Sigmoid colon (tissue), 7 donors: ENCODE results near the gene BRD4. TPM values are rescaled to one million over a fixed set of nuclear protein-coding genes. Genes with fewer than 3 reads are reported as not detected.

Source experiments
- DNase-seq: peaks from one replicate; pipeline ENCODE4 v3.0.0-alpha.2; 2019
- H3K27ac ChIP-seq, 4 donors: fragments of 200-600 bp; sonication (generic); one replicate each; pipeline ENCODE4 v1.5.1; 2016 to 2019; ENCODE audit warnings: mild to moderate bottlenecking in 1 of 4
- H3K27me3 ChIP-seq, 3 donors: fragments of 200-600 bp; sonication (generic); one replicate each; pipeline ENCODE4 v1.5.1; 2019; ENCODE audit warnings: mild to moderate bottlenecking in 1 of 3
- H3K36me3 ChIP-seq, 4 donors: fragments of 200-600 bp; sonication (generic); one replicate each; pipeline ENCODE4 v1.5.1; 2016 to 2019
- H3K4me1 ChIP-seq, 4 donors: fragments of 200-600 bp; sonication (generic); one replicate each; pipeline ENCODE4 v1.5.1; 2017 to 2019
- H3K4me3 ChIP-seq, 4 donors: fragments of 200-600 bp; sonication (generic); one replicate each; pipeline ENCODE4 v1.5.1; 2017 to 2019; ENCODE audit warnings: mild to moderate bottlenecking in 2 of 4, moderate library complexity in 1 of 4
- H3K9me3 ChIP-seq, 4 donors: fragments of 200-600 bp in 3 of 4; sonication (generic) in 3 of 4; one replicate each; pipeline versions ENCODE4 v1.5.1 to v1.6.1; 2013 to 2019
- EP300 ChIP-seq, 4 donors: sonication (generic); formaldehyde crosslinking; IDR thresholded peaks; one replicate each; pipeline ENCODE4 v1.6.1; 2017; ENCODE audit warnings: antibody characterized with exemption in 4 of 4
- POLR2A ChIP-seq, 2 donors: fragments of 450-650 bp; IDR thresholded peaks; one replicate each; pipeline ENCODE4 v1.6.1; 2016; ENCODE audit warnings: antibody characterized with exemption in 2 of 2, mild to moderate bottlenecking in 2 of 2, moderate library complexity in 2 of 2
- POLR2AphosphoS5 ChIP-seq, 4 donors: sonication (generic); formaldehyde crosslinking; IDR thresholded peaks; one replicate each; pipeline ENCODE4 v1.6.1; 2017; ENCODE audit warnings: antibody characterized with exemption in 4 of 4
- WGBS, 2 donors: extraction: QIAGEN DNeasy Blood & Tissue Kit; methylation state at CpG; one replicate each; pipeline ENCODE4 v1.1.7; 2013; 5-methylcytosine and 5-hydroxymethylcytosine counted together
- intact Hi-C: fragments of 100-400 bp; cut with DNase I; formaldehyde crosslinking; loops from one replicate; pipeline ENCODE4 v1.15.1; 2023
- polyA plus RNA-seq, 3 donors: library from polyadenylated mRNA; stranded (reverse); fragments of 200-250 nt; gene quantifications; one replicate each; pipeline ENCODE4 v1.2.3, GENCODE V29; 2013
- total RNA-seq, 4 donors: library from RNA; depleted of rRNA; stranded (reverse); fragments of >200 nt; gene quantifications; one replicate each; pipeline ENCODE4 v1.1.0, GENCODE V29; 2016
- TF ChIP-seq, protein P1 (sequence below), 4 experiments: fragments of 450-650 bp in 3 of 4; fragments of 200-600 bp in 1 of 4; IDR thresholded peaks; one replicate each; pipeline ENCODE4 v1.5.1; 2016 to 2019; ENCODE audit warnings: antibody characterized with exemption in 4 of 4, mild to moderate bottlenecking in 3 of 4, moderate library complexity in 2 of 4
- donor health status: healthy with polysubstance abuse.
- donor health status: Bipolar disorder and iron deficiency.
- donor health status: healthy.

BRD4 gene
- total and polyA plus RNA-seq, 7 donors, result 9.0 to 43.8 (median 20.1) TPM

DNA sequence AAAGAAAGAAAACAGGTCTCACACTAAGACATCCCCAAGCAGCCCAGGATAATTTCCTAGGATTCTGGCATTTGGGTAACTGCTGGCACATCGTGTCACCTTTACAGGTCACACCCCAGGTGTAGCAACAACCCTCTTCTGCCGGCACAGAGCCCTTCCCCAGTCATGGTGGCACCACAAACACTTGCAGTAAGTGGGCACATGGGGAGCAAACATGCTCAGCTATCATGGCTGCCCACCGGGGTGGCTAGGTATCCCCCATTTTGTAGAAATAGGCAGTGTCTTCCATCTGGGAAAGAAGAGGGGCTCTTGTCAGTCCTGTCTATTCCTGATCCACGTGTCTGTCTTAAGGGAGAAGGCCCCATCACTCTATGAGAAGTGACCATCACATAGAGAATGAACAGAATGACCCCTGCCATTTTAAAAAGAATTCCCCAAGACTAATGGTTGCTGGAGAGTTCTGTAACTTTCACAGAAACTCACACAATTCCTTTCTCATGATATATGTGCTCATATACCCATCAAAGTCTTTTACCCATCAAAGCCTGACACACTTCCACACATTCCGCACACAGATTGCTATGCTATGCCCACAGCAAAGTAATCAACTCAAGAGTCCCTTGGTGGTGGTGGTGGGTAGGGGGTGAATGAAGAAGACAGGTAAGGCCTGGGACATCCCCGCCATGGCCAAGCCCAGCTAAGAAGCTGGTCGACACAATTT lies 33.3 kb downstream of the BRD4 start:
- no peak overlapping the region for H3K4me3 ChIP-seq
- 79 to 83% methylated on average over 7 of the region's 7 CpGs for WGBS, 2 donors

DNA sequence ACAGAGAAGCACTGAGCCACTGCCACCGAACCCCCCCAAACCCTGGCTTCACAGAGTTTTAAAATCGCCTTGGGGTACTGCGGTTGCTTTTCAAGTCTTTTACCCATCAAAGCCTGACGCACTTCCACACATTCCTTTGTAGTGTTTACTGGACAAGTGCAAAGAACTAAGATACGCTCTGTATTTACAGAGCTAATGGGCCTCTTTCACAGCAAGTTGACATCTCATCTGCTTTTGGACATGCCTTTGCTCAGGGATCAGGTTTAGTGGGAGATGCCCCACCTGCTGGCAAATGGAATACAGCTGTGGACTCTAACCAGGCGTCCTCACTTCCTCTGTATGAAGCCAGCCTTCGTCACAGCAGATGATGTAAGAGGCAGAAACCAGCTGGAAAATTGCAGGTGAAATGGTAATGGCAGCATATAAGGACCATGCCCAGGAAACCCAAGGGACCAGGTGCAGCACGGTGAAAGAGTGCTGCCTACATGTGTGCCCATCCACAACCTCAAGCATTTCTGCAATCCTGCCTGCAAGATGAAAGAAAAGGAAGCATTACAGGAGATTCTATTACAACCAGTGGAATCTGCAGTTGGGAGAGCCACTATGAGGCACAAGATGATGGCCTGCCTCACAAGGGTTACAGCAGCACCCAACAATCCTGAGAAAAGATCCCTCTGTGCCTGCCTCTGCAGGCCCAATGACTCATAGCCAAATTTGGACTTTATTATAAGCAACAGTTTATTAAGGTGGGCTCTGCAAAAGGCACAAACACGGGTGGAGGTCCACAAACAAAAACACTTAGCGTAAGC lies 34.7 kb downstream of the BRD4 start:
- TF ChIP-seq EP300 (IDR thresholded peaks at IDR 0.05), result peak in 1 of 4 donors; percentile 39
- TF ChIP-seq POLR2AphosphoS5 (IDR thresholded peaks at IDR 0.05), result no peak
- intact Hi-C loops, result loop anchor here (2.0 to 5.0 kb wide), 2 partner anchors 17 to 35 kb away; partner anchors contain the start of gene BRD4
- H3K27ac ChIP-seq, result peak overlapping the region; percentile 62 to 84 (median 74)
- no peak for DNase-seq
- no peaks in the 10 kb centered on the region for H3K27me3 ChIP-seq
- no peaks in the 10 kb centered on the region for H3K9me3 ChIP-seq
- H3K36me3 ChIP-seq, result no peaks in the 10 kb centered on the region
- H3K4me3 ChIP-seq, result peak overlapping the region in 2 of 4 donors; percentile 1 to 13
- WGBS, 2 donors, result 45 to 49% methylated on average over 10 of the region's 10 CpGs
- peaks cover 0 to 99% (median 98%) of the 10 kb centered on the region in 4 donors for H3K4me1 ChIP-seq

More for the DNA sequence above, 33.3 kb downstream of the BRD4 start:
- intact Hi-C loops, result loop anchor here (5.0 kb wide), 1 partner anchor 33 kb away; the partner anchor contains the start of gene BRD4
- Histone ChIP-seq H3K36me3 (no peaks in the 10 kb centered on the region), H3K27me3 (no peaks in the 10 kb centered on the region), H3K27ac (peak overlapping the region in 2 of 4 donors; percentile 79 to 84), H3K9me3 (no peaks in the 10 kb centered on the region), H3K4me1 (peaks cover 0 to 99% (median 98%) of the 10 kb centered on the region in 4 donors)
- TF ChIP-seq, protein P1, sequence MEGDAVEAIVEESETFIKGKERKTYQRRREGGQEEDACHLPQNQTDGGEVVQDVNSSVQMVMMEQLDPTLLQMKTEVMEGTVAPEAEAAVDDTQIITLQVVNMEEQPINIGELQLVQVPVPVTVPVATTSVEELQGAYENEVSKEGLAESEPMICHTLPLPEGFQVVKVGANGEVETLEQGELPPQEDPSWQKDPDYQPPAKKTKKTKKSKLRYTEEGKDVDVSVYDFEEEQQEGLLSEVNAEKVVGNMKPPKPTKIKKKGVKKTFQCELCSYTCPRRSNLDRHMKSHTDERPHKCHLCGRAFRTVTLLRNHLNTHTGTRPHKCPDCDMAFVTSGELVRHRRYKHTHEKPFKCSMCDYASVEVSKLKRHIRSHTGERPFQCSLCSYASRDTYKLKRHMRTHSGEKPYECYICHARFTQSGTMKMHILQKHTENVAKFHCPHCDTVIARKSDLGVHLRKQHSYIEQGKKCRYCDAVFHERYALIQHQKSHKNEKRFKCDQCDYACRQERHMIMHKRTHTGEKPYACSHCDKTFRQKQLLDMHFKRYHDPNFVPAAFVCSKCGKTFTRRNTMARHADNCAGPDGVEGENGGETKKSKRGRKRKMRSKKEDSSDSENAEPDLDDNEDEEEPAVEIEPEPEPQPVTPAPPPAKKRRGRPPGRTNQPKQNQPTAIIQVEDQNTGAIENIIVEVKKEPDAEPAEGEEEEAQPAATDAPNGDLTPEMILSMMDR (IDR thresholded peaks at IDR 0.05), result no peak
- TF ChIP-seq EP300 (IDR thresholded peaks at IDR 0.05) (no peak), POLR2AphosphoS5 (IDR thresholded peaks at IDR 0.05) (no peak), POLR2A (IDR thresholded peaks at IDR 0.05) (no peak)
- DNase-seq, result no peak

DNA sequence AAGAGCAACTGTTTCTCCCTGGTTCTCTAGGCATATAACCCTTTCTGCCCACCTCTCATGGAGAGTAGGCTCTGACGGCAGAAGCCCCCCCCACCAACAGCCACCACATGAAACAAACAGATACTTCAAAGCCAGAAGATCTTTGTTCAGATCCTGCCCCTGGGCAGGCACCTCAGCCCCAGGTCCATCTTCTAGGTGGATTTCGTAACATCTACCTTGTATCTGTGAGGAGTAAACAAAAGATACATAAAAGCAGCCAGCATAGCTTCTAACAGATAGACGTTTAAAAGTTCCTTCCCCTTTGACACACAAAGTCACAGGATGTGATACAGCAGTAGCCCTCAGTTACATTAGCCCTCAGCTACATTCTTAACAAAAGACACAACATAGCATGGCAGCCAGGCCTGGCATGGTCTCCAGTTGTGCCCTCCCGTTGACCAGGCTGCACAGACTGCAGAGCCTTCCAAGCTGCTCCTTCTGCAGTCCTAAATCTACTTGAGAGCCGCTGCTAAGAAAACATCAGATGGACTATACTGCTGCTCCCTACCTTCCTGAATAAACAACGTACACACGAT lies 35.4 kb downstream of the BRD4 start:
- peak overlapping the region in 2 of 4 donors; percentile 1 to 13 for H3K4me3 ChIP-seq
- H3K4me1 ChIP-seq, result peaks cover 0 to 100% (median 99%) of the 10 kb centered on the region in 4 donors
- 26 to 34% methylated on average over 7 of the region's 7 CpGs for WGBS, 2 donors

DNA sequence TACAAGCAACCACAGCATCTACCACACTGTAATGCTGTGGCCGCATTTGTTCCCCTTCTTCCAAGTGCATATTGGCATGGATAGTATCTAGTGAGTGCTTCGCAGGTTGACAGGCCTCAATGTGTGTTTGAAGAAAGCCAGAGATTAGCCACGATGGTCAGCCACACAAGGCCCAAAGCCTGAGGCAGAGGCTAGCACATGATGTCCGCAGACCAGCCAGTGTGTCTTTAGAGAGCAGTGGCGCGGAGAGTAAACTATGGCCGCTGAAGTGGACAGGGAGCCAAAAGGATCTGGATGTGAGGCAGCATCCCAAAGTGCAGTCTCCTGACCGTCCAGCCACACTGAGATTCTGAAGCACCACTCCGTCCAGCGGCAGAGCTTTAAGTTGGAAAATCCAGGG lies 36.0 kb downstream of the BRD4 start:
- H3K4me1 ChIP-seq, result peaks cover 0 to 100% (median 99%) of the 10 kb centered on the region in 4 donors
- H3K9me3 ChIP-seq, result no peaks in the 10 kb centered on the region
- intact Hi-C loops, result loop anchor here (2.0 to 5.0 kb wide), 2 partner anchors 16 to 36 kb away; partner anchors contain the start of gene BRD4
- peak; percentile 82 for DNase-seq
- TF ChIP-seq POLR2AphosphoS5 (IDR thresholded peaks at IDR 0.05) (peak in 3 of 4 donors; percentile 63 to 75 (median 72)), EP300 (IDR thresholded peaks at IDR 0.05) (no peak)
- TF ChIP-seq, protein P1 (IDR thresholded peaks at IDR 0.05), result no peak
- no peaks in the 10 kb centered on the region for H3K36me3 ChIP-seq
- H3K4me3 ChIP-seq, result peak overlapping the region in 1 of 4 donors; percentile 3
- H3K27me3 ChIP-seq, result no peaks in the 10 kb centered on the region
- 78 to 84% methylated on average over 10 of the region's 10 CpGs for WGBS, 2 donors
- H3K27ac ChIP-seq, result peak overlapping the region; percentile 62 to 84 (median 74)

More for the DNA sequence above, 35.4 kb downstream of the BRD4 start:
- Histone ChIP-seq H3K36me3 (no peaks in the 10 kb centered on the region), H3K9me3 (no peaks in the 10 kb centered on the region), H3K27me3 (no peaks in the 10 kb centered on the region), H3K27ac (peak overlapping the region; percentile 62 to 84 (median 74))
- intact Hi-C loops, result loop anchor here (2.0 to 5.0 kb wide), 2 partner anchors 16 to 35 kb away; partner anchors contain the start of gene BRD4
- no peak for TF ChIP-seq EP300 (IDR thresholded peaks at IDR 0.05)
- TF ChIP-seq POLR2AphosphoS5 (IDR thresholded peaks at IDR 0.05), result peak in 1 of 4 donors; percentile 10
- TF ChIP-seq POLR2A (IDR thresholded peaks at IDR 0.05), result no peak
- TF ChIP-seq, protein P1 (IDR thresholded peaks at IDR 0.05), result no peak
- no peak for DNase-seq
